H1 (cell line): ENCODE measurements around the gene IFNG-AS1. TPM values are rescaled to one million over a fixed set of nuclear protein-coding genes. Genes with fewer than 3 reads are reported as not detected.

ENCODE experiments used
- CTCF ChIA-PET: fragments of 300-600 bp; sonication (Branson Sonifier 250); formaldehyde crosslinking; loops from one replicate; lab custom pipeline; 2021; ENCODE audit not compliant: partially characterized antibody; lab: Charles Lee
- POLR2A ChIA-PET: fragments of 300-600 bp; sonication (Branson Sonifier 250); formaldehyde crosslinking; loops from one replicate; lab custom pipeline; 2021; ENCODE audit warnings: inconsistent platforms; ENCODE audit not compliant: partially characterized antibody; lab: Charles Lee
- DNase-seq, 2 experiments: peaks; one replicate each; pipeline versions ENCODE4 v3.0.0 to v3.0.0-alpha.2; 2010 to 2022; ENCODE audit warnings: low spot score in 2 of 2, low read depth in 1 of 2, mixed read lengths in 1 of 2
- FAIRE-seq: peaks from 2 replicates; lab custom pipeline; 2011; peaks lifted over from hg19 to GRCh38; lab: Jason Lieb, UNC
- H2AFZ ChIP-seq: 2 replicates; pipeline ENCODE4 v1.8.1; 2012; ENCODE audit warnings: low read length, inconsistent platforms
- H2AK5ac ChIP-seq: 2 replicates; pipeline ENCODE4 v1.6.1; 2013; ENCODE audit warnings: low read depth, low read length
- H2BK120ac ChIP-seq: replicated peaks from 2 replicates; pipeline ENCODE3; 2013; ENCODE audit warnings: low read depth, low read length, inconsistent platforms
- H2BK12ac ChIP-seq: 2 replicates; pipeline ENCODE4 v1.6.1; 2013; ENCODE audit warnings: low read depth, low read length
- H2BK15ac ChIP-seq: 2 replicates; pipeline ENCODE4 v1.6.1; 2013; ENCODE audit warnings: low read length
- H2BK20ac ChIP-seq: 2 replicates; pipeline ENCODE4 v1.6.1; 2013; ENCODE audit warnings: low read length
- H2BK5ac ChIP-seq: 2 replicates; pipeline ENCODE4 v1.6.1; 2013; ENCODE audit warnings: low read depth, low read length
- H3K14ac ChIP-seq: 2 replicates; pipeline ENCODE4 v1.6.1; 2013; ENCODE audit warnings: inconsistent platforms; ENCODE audit not compliant: insufficient read length
- H3K18ac ChIP-seq: 2 replicates; pipeline ENCODE4 v1.6.1; 2013; ENCODE audit warnings: low read length; ENCODE audit errors: extremely low read depth
- H3K23ac ChIP-seq: 2 replicates; pipeline ENCODE4 v1.6.1; 2013; ENCODE audit warnings: inconsistent platforms; ENCODE audit not compliant: insufficient read length
- H3K23me2 ChIP-seq: 2 replicates; pipeline ENCODE4 v1.6.1; 2013; ENCODE audit warnings: low read depth, low read length
- H3K27ac ChIP-seq: 2 replicates; pipeline ENCODE4 v1.6.1; 2011; ENCODE audit warnings: low read depth, low read length, inconsistent platforms
- H3K27me3 ChIP-seq, 4 experiments: replicated peaks in 1 of 4; 1 replicate in 1 of 4; 2 replicates in 3 of 4; pipeline versions ENCODE4 v1.6.1 to v1.8.1; 2011 to 2013; ENCODE audit warnings: low read length in 3 of 4, mild to moderate bottlenecking in 3 of 4, inconsistent platforms in 2 of 4, mixed read lengths in 2 of 4, moderate library complexity in 1 of 4; ENCODE audit not compliant: control insufficient read depth in 3 of 4, insufficient read depth in 3 of 4; ENCODE audit errors: extremely low read depth in 1 of 4
- H3K36me3 ChIP-seq, 4 experiments: 2 replicates each; pipeline versions ENCODE4 v1.6.1 to v1.8.1; 2011 to 2013; ENCODE audit warnings: mild to moderate bottlenecking in 4 of 4, low read length in 3 of 4, moderate library complexity in 2 of 4, control low read depth in 1 of 4, inconsistent platforms in 1 of 4; ENCODE audit not compliant: insufficient read depth in 4 of 4, control insufficient read depth in 2 of 4
- H3K4ac ChIP-seq: replicated peaks from 2 replicates; pipeline ENCODE3; 2013; ENCODE audit warnings: low read length, low read depth, mixed read lengths, inconsistent platforms; ENCODE audit not compliant: insufficient read length
- H3K4me1 ChIP-seq, 4 experiments: replicated peaks in 1 of 4; 1 replicate in 1 of 4; 2 replicates in 3 of 4; pipeline versions ENCODE4 v1.6.1 to v1.8.1; 2011 to 2013; ENCODE audit warnings: low read length in 3 of 4, inconsistent platforms in 2 of 4, mixed read lengths in 1 of 4; ENCODE audit not compliant: insufficient read depth in 4 of 4, control insufficient read depth in 3 of 4
- H3K4me2 ChIP-seq, 2 experiments: 2 replicates each; pipeline versions ENCODE4 v1.6.1 to v1.8.1; 2011 to 2013; ENCODE audit warnings: low read depth in 2 of 2, low read length in 2 of 2, control low read depth in 1 of 2, inconsistent platforms in 1 of 2, mild to moderate bottlenecking in 1 of 2; ENCODE audit not compliant: insufficient read depth in 1 of 2
- H3K4me3 ChIP-seq, 4 experiments: fragments of 200-600, 300-600 bp in 1 of 4; sonication (generic), shearing (Covaris generic), sonication (Bioruptor Twin) in 1 of 4; 2 replicates each; pipeline versions ENCODE4 v1.5.1 to v1.8.1; 2011 to 2016; ENCODE audit warnings: low read length in 4 of 4, low read depth in 3 of 4, control low read depth in 2 of 4, inconsistent platforms in 2 of 4, mild to moderate bottlenecking in 2 of 4, mixed read lengths in 1 of 4, moderate library complexity in 1 of 4; ENCODE audit not compliant: insufficient read depth in 2 of 4; ENCODE audit errors: extremely low read depth in 1 of 4
- H3K56ac ChIP-seq: replicated peaks from 2 replicates; pipeline ENCODE3; 2013; ENCODE audit warnings: low read depth, mild to moderate bottlenecking, mixed read lengths, low read length, inconsistent platforms; ENCODE audit not compliant: insufficient read length
- H3K79me1 ChIP-seq: 2 replicates; pipeline ENCODE4 v1.6.1; 2013; ENCODE audit warnings: low read depth, low read length, control low read depth
- H3K79me2 ChIP-seq, 2 experiments: 2 replicates each; pipeline versions ENCODE4 v1.6.1 to v1.8.1; 2012 to 2013; ENCODE audit warnings: low read length in 2 of 2, mild to moderate bottlenecking in 2 of 2, inconsistent platforms in 1 of 2; ENCODE audit not compliant: insufficient read depth in 2 of 2, control insufficient read depth in 1 of 2
- H3K9ac ChIP-seq, 4 experiments: replicated peaks in 1 of 4; 1 replicate in 1 of 4; 2 replicates in 3 of 4; pipeline versions ENCODE4 v1.6.1 to v1.8.1; 2011 to 2013; ENCODE audit warnings: low read depth in 3 of 4, low read length in 3 of 4, control low read depth in 2 of 4, mild to moderate bottlenecking in 2 of 4, moderate library complexity in 2 of 4, inconsistent platforms in 1 of 4; ENCODE audit errors: extremely low read depth in 1 of 4
- H3K9me3 ChIP-seq, 2 experiments: 2 replicates each; pipeline versions ENCODE4 v1.6.1 to v1.8.1; 2012 to 2013; ENCODE audit warnings: mild to moderate bottlenecking in 2 of 2, moderate library complexity in 2 of 2, control low read depth in 1 of 2, inconsistent platforms in 1 of 2, low read depth in 1 of 2, low read length in 1 of 2, mixed read lengths in 1 of 2; ENCODE audit not compliant: insufficient read depth in 2 of 2
- H4K20me1 ChIP-seq, 2 experiments: replicated peaks in 1 of 2; 2 replicates each; pipeline versions ENCODE3 to v1.8.1; 2011 to 2013; ENCODE audit warnings: inconsistent platforms in 2 of 2, low read length in 2 of 2, mild to moderate bottlenecking in 1 of 2; ENCODE audit not compliant: insufficient read depth in 2 of 2, control insufficient read depth in 1 of 2
- H4K5ac ChIP-seq: 2 replicates; pipeline ENCODE4 v1.6.1; 2013; ENCODE audit warnings: low read length, low read depth, mixed read lengths, inconsistent platforms; ENCODE audit not compliant: insufficient read length
- H4K8ac ChIP-seq: 2 replicates; pipeline ENCODE4 v1.8.0; 2013; ENCODE audit warnings: mild to moderate bottlenecking, moderate library complexity, low read length, inconsistent platforms; ENCODE audit not compliant: insufficient read depth; ENCODE audit errors: extremely low read depth
- H4K91ac ChIP-seq: replicated peaks from 2 replicates; pipeline ENCODE3; 2013; ENCODE audit warnings: low read length, mixed read lengths, inconsistent platforms; ENCODE audit not compliant: insufficient read length
- BRCA1 ChIP-seq: IDR thresholded peaks from 2 replicates; pipeline ENCODE4 v1.6.1; 2012; ENCODE audit warnings: low read depth, low read length, improper control_type of control experiment
- CTBP2 ChIP-seq: IDR thresholded peaks from 2 replicates; pipeline ENCODE4 v1.7.0; 2011; ENCODE audit warnings: borderline replicate concordance, mild to moderate bottlenecking, moderate library complexity, mixed read lengths, low read length; ENCODE audit not compliant: insufficient read depth, insufficient read length
- EZH2 ChIP-seq: fragments of 200-600 bp; sonication (generic); IDR thresholded peaks from 2 replicates; pipeline ENCODE4 v1.7.1; 2012; ENCODE audit warnings: low read depth, mild to moderate bottlenecking, moderate library complexity, low read length, inconsistent platforms; ENCODE audit not compliant: severe bottlenecking
- JUND ChIP-seq: IDR thresholded peaks from 2 replicates; pipeline ENCODE4 v1.6.1; 2011; ENCODE audit warnings: mild to moderate bottlenecking, improper control_type of control experiment, low read length
- RAD21 ChIP-seq, 2 experiments: IDR thresholded peaks in 1 of 2; conservative IDR thresholded peaks in 1 of 2; 2 replicates each; pipeline ENCODE4 v1.6.1; 2011; ENCODE audit warnings: low read depth in 2 of 2, low read length in 2 of 2, improper control_type of control experiment in 1 of 2, inconsistent platforms in 1 of 2, mild to moderate bottlenecking in 1 of 2, moderate library complexity in 1 of 2
- RNF2 ChIP-seq: fragments of 200-900, 300-1000 bp; sonication (generic); IDR thresholded peaks from 2 replicates; pipeline ENCODE4 v1.7.1; 2016; ENCODE audit warnings: borderline replicate concordance, low read depth, mild to moderate bottlenecking, antibody characterized with exemption, low read length; ENCODE audit not compliant: poor library complexity, severe bottlenecking; ENCODE audit errors: missing control alignments
- SP4 ChIP-seq: IDR thresholded peaks from 2 replicates; pipeline ENCODE4 v1.6.1; 2012; ENCODE audit warnings: low read length, inconsistent platforms
- SRF ChIP-seq: IDR thresholded peaks from 2 replicates; pipeline ENCODE4 v1.6.1; 2011; ENCODE audit warnings: mild to moderate bottlenecking, low read depth, low read length, moderate library complexity
- TBP ChIP-seq: IDR thresholded peaks from 2 replicates; pipeline ENCODE4 v1.6.1; 2011; ENCODE audit warnings: low read depth, low read length, improper control_type of control experiment
- USF2 ChIP-seq: IDR thresholded peaks from 2 replicates; pipeline ENCODE4 v1.6.1; 2011; ENCODE audit warnings: low read length, improper control_type of control experiment
- WGBS, 2 experiments: shearing (Covaris generic) in 1 of 2; methylation state at CpG; one replicate each; pipeline versions ENCODE4 v1.1.6 to v1.1.7; 2013 to 2015; ENCODE audit warnings: low lambda C conversion rate in 2 of 2, mixed read lengths in 2 of 2, inconsistent platforms in 1 of 2, low coverage in 1 of 2, missing lambda C conversion rate in 1 of 2; ENCODE audit not compliant: insufficient replicate concordance in 2 of 2, insufficient coverage in 1 of 2, insufficient read length in 1 of 2; ENCODE audit errors: extremely low coverage in 1 of 2, missing lambda C conversion rate in 1 of 2; 5-methylcytosine and 5-hydroxymethylcytosine counted together
- polyA plus RNA-seq, 7 experiments: library from polyadenylated mRNA; depleted of rRNA in 3 of 7; stranded (reverse) in 5 of 7; unstranded in 2 of 7; fragments of >200 nt in 5 of 7; fragments of 200-250 nt in 2 of 7; gene quantifications; 1 replicate in 5 of 7; 2 replicates in 1 of 7; 4 replicates in 1 of 7; pipeline versions ENCODE4 v1.2.1 to v1.2.3, GENCODE V29; 2011 to 2013; ENCODE audit warnings: missing spikeins in 2 of 7, mixed read lengths in 2 of 7
- total RNA-seq: library from RNA; stranded (reverse); fragmentation: NEBNext Ultra II Directional; extraction: Animal tissue kit (Norgen Biotek cat#: 25700); gene quantifications from 2 replicates; pipeline ENCODE4 v1.2.1, GENCODE V29; 2021

Gene IFNG-AS1
- total and polyA plus RNA-seq, 2 of the 8 experiments (the other 6 are each of a cell fraction or from before 2014, with no cell fraction given) = not detected

GRCh38 chr12:68069275-68069674, 80.0 kb downstream of the IFNG-AS1 start:
- H4K8ac ChIP-seq = no peak overlapping the region
- no peak overlapping the region for H3K27ac ChIP-seq
- H3K9me3 ChIP-seq = 0 out of 4 replicates have a peak, but pooled peaks cover 0 to 5% of the 10 kb centered on the region in 2 experiments
- no peak overlapping the region for H2AK5ac ChIP-seq
- H3K56ac ChIP-seq = no peak overlapping the region
- H2AFZ ChIP-seq = no peak overlapping the region
- H3K4me3 ChIP-seq = no peak overlapping the region
- H3K4ac ChIP-seq = no peak overlapping the region
- no peak overlapping the region for H2BK15ac ChIP-seq
- no peaks in the 10 kb centered on the region; a peak in 1 of 7 replicates for H3K4me1 ChIP-seq
- H3K27me3 ChIP-seq = peaks cover 0 to 1% (median 0%) of the 10 kb centered on the region in 4 experiments; a peak in 3 of 7 replicates
- H3K23ac ChIP-seq = no peak overlapping the region
- H3K79me1 ChIP-seq = no peaks in the 10 kb centered on the region
- no peak overlapping the region for H4K5ac ChIP-seq
- ChIA-PET CTCF (interaction anchor here (0.8 to 2.5 kb wide), 8 partner anchors 9 to 98 kb away, joined by 3 to 12 read pairs (median 6); no protein-coding TSS in a partner anchor), POLR2A (no interaction called here)
- H3K9ac ChIP-seq = no peak overlapping the region
- no peaks in the 10 kb centered on the region for H4K20me1 ChIP-seq
- H2BK12ac ChIP-seq = no peak overlapping the region
- FAIRE-seq (no peak), DNase-seq (no peak)
- TF ChIP-seq USF2 = no peak
- TF ChIP-seq RNF2 = no peak
- TF ChIP-seq TBP = no peak
- no peak for TF ChIP-seq RAD21 (IDR thresholded peaks at IDR 0.05 in 1 of 2, conservative IDR thresholded peaks at IDR 0.05 in 1 of 2; ENCODE audit: low read depth in 2 of 2, low read length in 2 of 2)
- no peak for TF ChIP-seq SRF
- no peak for TF ChIP-seq CTBP2
- TF ChIP-seq SP4 = no peak
- TF ChIP-seq BRCA1 = no peak
- no peak for TF ChIP-seq JUND
- TF ChIP-seq EZH2 = no peak
- no peak overlapping the region for H2BK20ac ChIP-seq
- H4K91ac ChIP-seq = no peak overlapping the region
- H2BK120ac ChIP-seq = no peak overlapping the region
- no peaks in the 10 kb centered on the region for H3K36me3 ChIP-seq
- no peak overlapping the region for H2BK5ac ChIP-seq
- H3K4me2 ChIP-seq = no peak overlapping the region
- no peaks in the 10 kb centered on the region for H3K23me2 ChIP-seq
- WGBS, 2 experiments = 95% methylated on average over 3 of the region's 3 CpGs; no CpG with 5 or more reads in 1 of the 2 experiments
- no peak overlapping the region for H3K14ac ChIP-seq
- no peak overlapping the region for H3K18ac ChIP-seq
- no peaks in the 10 kb centered on the region for H3K79me2 ChIP-seq
